ENCODE results near the gene HACD1. TPM values are rescaled to one million over a fixed set of nuclear protein-coding genes. Genes with fewer than 3 reads are reported as not detected.
A peak's percentile ranks its signal among the peaks of the same experiment; 100 is the strongest.
"Not testable (repeated sequence)": the region's sequence is repeated elsewhere in the genome, so short reads cannot be mapped to it uniquely, and the experiment has no call there.

HACD1 gene
- total and polyA plus RNA-seq, 2 of the 4 experiments (the other 2 are of a cell fraction) = 10.0 to 24.9 TPM

DNA sequence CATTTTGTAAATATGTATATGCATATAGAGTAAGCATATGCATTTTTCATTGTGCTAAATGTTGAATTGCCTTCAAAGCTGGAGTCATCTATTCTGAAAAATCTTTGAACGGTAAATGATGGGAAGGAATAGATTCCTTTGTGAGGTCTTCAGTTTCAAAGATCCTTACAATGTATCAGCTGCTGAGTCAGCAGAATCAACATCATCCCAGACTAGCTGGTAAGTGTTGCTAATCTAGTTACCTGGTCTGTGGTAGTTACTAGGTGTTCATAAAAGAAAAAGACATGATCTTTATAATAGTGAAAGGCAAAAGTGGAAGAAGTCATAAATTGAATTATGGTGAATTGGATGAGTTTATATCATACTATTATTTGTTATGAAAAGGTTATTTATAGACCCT lies 16.2 kb upstream of the HACD1 start:
- Histone ChIP-seq H3K18ac (ENCODE audit: low read depth, low read length) (no peak overlapping the region), H3K4ac (ENCODE audit: low read depth, low read length) (no peak overlapping the region), H2BK20ac (ENCODE audit: low read depth, low read length) (no peak overlapping the region), H3K27me3 (ENCODE audit: control insufficient read depth, insufficient read depth, low read length) (no peaks in the 10 kb centered on the region), H3K4me2 (ENCODE audit: low read depth, low read length) (no peak overlapping the region), H2AK9ac (replicated peaks; ENCODE audit: low read depth, low read length, poor library complexity) (no peak overlapping the region), H3K14ac (replicated peaks; ENCODE audit: low read depth, low read length) (no peak overlapping the region), H3K4me1 (ENCODE audit: control insufficient read depth, insufficient read depth, low read length) (no peaks in the 10 kb centered on the region), H2BK5ac (ENCODE audit: low read depth, low read length, poor library complexity, severe bottlenecking) (no peak overlapping the region), H3K27ac (ENCODE audit: insufficient read depth, low read length) (no peak overlapping the region), H4K20me1 (ENCODE audit: insufficient read depth, low read length) (no peaks in the 10 kb centered on the region), H4K8ac (ENCODE audit: low read depth in 2 of 2, low read length in 2 of 2) (no peak overlapping the region), H3K36me3 (ENCODE audit: control insufficient read depth, insufficient read depth, low read length) (no peaks in the 10 kb centered on the region), H4K5ac (ENCODE audit: low read depth, low read length) (no peak overlapping the region), H2BK120ac (ENCODE audit: low read depth, low read length) (no peak overlapping the region), H2BK15ac (ENCODE audit: low read depth, low read length) (no peak overlapping the region), H3K4me3 (ENCODE audit: insufficient read depth, low read depth, low read length) (no peak overlapping the region), H2AFZ (replicated peaks; ENCODE audit: low read length, poor library complexity) (no peak overlapping the region), H4K91ac (ENCODE audit: insufficient read depth, low read depth, low read length) (no peak overlapping the region), H3K56ac (ENCODE audit: extremely low read depth, insufficient read depth, low read length) (no peak overlapping the region), H3K9me1 (ENCODE audit: insufficient read depth, low read length) (no peaks in the 10 kb centered on the region), H2AK5ac (ENCODE audit: low read depth, low read length) (no peak overlapping the region), H3K9me3 (ENCODE audit: control insufficient read depth, insufficient read depth, low read length) (no peaks in the 10 kb centered on the region), H3K9ac (ENCODE audit: low read depth, low read length) (no peak overlapping the region), H3K23ac (ENCODE audit: low read depth, low read length) (no peak overlapping the region), H3K79me1 (ENCODE audit: low read depth in 1 of 2, low read length in 2 of 2) (no peaks in the 10 kb centered on the region)
- CTCF ChIA-PET = interaction anchor here (0.6 kb wide), 1 partner anchor 9 kb away, joined by 3 read pairs; no protein-coding TSS in a partner anchor
- no TSS peak for BruUV-seq (replicated peaks)
- DNase-seq = no peak
- in situ Hi-C loops (cut with MboI; ENCODE audit: low sequenced_read_pairs) (no loop called here), intact Hi-C loops (cut with micrococcal nuclease) (no loop called here), dilution Hi-C loops (cut with HindIII; ENCODE audit: low sequenced_read_pairs, unreplicated experiment) (no loop called here)
- ATAC-seq (ENCODE audit: low read depth) = no peak
- no CpG with 5 or more reads among the region's 1 CpG for WGBS, 2 experiments (ENCODE audit: extremely low coverage in 2 of 2, insufficient read length in 1 of 2)
- POLR2A ChIA-PET (ENCODE audit: unreplicated experiment) = interaction anchor here (1.4 kb wide), 1 partner anchor 11 kb away, joined by 8 read pairs; the partner anchor contains the start of gene STAM
- TF ChIP-seq, protein P1, sequence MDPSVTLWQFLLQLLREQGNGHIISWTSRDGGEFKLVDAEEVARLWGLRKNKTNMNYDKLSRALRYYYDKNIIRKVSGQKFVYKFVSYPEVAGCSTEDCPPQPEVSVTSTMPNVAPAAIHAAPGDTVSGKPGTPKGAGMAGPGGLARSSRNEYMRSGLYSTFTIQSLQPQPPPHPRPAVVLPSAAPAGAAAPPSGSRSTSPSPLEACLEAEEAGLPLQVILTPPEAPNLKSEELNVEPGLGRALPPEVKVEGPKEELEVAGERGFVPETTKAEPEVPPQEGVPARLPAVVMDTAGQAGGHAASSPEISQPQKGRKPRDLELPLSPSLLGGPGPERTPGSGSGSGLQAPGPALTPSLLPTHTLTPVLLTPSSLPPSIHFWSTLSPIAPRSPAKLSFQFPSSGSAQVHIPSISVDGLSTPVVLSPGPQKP (IDR thresholded peaks at IDR 0.05; ENCODE audit: borderline replicate concordance, low read depth, low read length) = no peak
- peak; percentile 100 for TF ChIP-seq MAFK (IDR thresholded peaks at IDR 0.05; ENCODE audit: low read depth, low read length)

DNA sequence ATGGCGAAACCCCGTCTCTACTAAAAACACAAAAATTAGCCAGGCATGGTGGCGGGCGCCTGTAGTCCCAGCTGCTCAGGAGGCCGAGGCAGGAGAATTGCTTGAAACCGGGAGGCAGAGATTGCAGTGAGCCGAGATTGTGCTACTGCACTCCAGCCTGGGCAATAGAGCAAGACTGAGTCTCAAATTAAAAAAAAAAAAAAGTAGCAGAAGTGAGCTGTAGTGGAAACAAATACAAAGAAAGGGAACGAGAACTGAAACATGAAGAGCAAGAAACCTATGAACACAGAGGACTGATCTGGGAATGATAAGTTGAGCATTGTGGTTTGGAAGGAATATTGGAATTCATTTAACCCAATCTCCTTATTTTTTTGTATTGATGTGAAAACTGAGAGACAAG lies 15.4 kb upstream of the HACD1 start:
- CTCF ChIA-PET; in situ Hi-C loops (cut with MboI; ENCODE audit: low sequenced_read_pairs); DNase-seq; dilution Hi-C loops (cut with HindIII; ENCODE audit: low sequenced_read_pairs, unreplicated experiment); H2BK15ac ChIP-seq (ENCODE audit: low read depth, low read length); H2BK20ac ChIP-seq (ENCODE audit: low read depth, low read length); intact Hi-C loops (cut with micrococcal nuclease); H3K4me3 ChIP-seq (ENCODE audit: insufficient read depth, low read depth, low read length); H3K14ac ChIP-seq (replicated peaks; ENCODE audit: low read depth, low read length); H2BK120ac ChIP-seq (ENCODE audit: low read depth, low read length); BruUV-seq (replicated peaks); H3K4me1 ChIP-seq (ENCODE audit: control insufficient read depth, insufficient read depth, low read length); H3K27ac ChIP-seq (ENCODE audit: insufficient read depth, low read length); H3K9me1 ChIP-seq (ENCODE audit: insufficient read depth, low read length); H2AK9ac ChIP-seq (replicated peaks; ENCODE audit: low read depth, low read length, poor library complexity); H2AK5ac ChIP-seq (ENCODE audit: low read depth, low read length); H2AFZ ChIP-seq (replicated peaks; ENCODE audit: low read length, poor library complexity); H3K4ac ChIP-seq (ENCODE audit: low read depth, low read length); H3K18ac ChIP-seq (ENCODE audit: low read depth, low read length); H3K23ac ChIP-seq (ENCODE audit: low read depth, low read length); H3K4me2 ChIP-seq (ENCODE audit: low read depth, low read length); H2BK5ac ChIP-seq (ENCODE audit: low read depth, low read length, poor library complexity, severe bottlenecking); H3K9me3 ChIP-seq (ENCODE audit: control insufficient read depth, insufficient read depth, low read length); H3K27me3 ChIP-seq (ENCODE audit: control insufficient read depth, insufficient read depth, low read length); POLR2A ChIA-PET (ENCODE audit: unreplicated experiment); H4K91ac ChIP-seq (ENCODE audit: insufficient read depth, low read depth, low read length); H3K79me1 ChIP-seq (ENCODE audit: low read depth in 1 of 2, low read length in 2 of 2); H4K20me1 ChIP-seq (ENCODE audit: insufficient read depth, low read length); H3K36me3 ChIP-seq (ENCODE audit: control insufficient read depth, insufficient read depth, low read length); ATAC-seq (ENCODE audit: low read depth); H3K56ac ChIP-seq (ENCODE audit: extremely low read depth, insufficient read depth, low read length); H3K9ac ChIP-seq (ENCODE audit: low read depth, low read length); H4K5ac ChIP-seq (ENCODE audit: low read depth, low read length); H4K8ac ChIP-seq (ENCODE audit: low read depth in 2 of 2, low read length in 2 of 2): not testable (repeated sequence)
- 94% methylated on average over 3 of the region's 8 CpGs; no CpG with 5 or more reads in 1 of the 2 experiments for WGBS, 2 experiments (ENCODE audit: extremely low coverage in 2 of 2, insufficient read length in 1 of 2)

Data from IMR-90 (cell line).